Retinal pigment epithelial cell (primary cell): Measurements from ENCODE around the gene SSC4D.
A peak's percentile ranks its signal among the peaks of the same experiment; 100 is the strongest.

ENCODE experiments used
- DNase-seq: peaks from one replicate; pipeline ENCODE4 v3.0.0-alpha.2; 2010; ENCODE audit warnings: low read depth
- H3K4me3 ChIP-seq: 2 replicates; pipeline ENCODE4 v1.5.1; 2011; ENCODE audit warnings: mild to moderate bottlenecking, low read length, control low read depth, moderate library complexity
- CTCF ChIP-seq: conservative IDR thresholded peaks from 2 replicates; pipeline ENCODE4 v1.5.1; 2011; ENCODE audit warnings: low read depth, low read length, control low read depth, inconsistent platforms

Gene SSC4D

GRCh38 chr7:76359111-76359977 lies 50.2 kb downstream of the SSC4D start:
- H3K4me3 ChIP-seq = peak overlapping the region; percentile 64
- DNase-seq = peak; percentile 93
- TF ChIP-seq CTCF = peak; percentile 80

GRCh38 chr7:76358481-76359110 lies 50.9 kb downstream of the SSC4D start, which contains the start of gene YWHAG:
Gene YWHAG (minus strand): TSS chr7:76358991. CDS start chr7:76358808, 183 bp downstream.
- peak within 1 kb of the TSS; percentile 64 for H3K4me3 ChIP-seq
- TF ChIP-seq CTCF = no peak
- peak; percentile 38 for DNase-seq

- no peak for DNase-seq
- peak overlapping the region; percentile 64 for H3K4me3 ChIP-seq
- TF ChIP-seq CTCF = no peak
These were observed 51.5 kb downstream of the SSC4D start for GRCh38 chr7:76358011-76358480.

- no peak for DNase-seq
- H3K4me3 ChIP-seq = peak overlapping the region; percentile 64
- TF ChIP-seq CTCF = no peak
These were observed 52.0 kb downstream of the SSC4D start for GRCh38 chr7:76357475-76358010.

GRCh38 chr7:76356823-76357222 lies 52.7 kb downstream of the SSC4D start:
- no peak for DNase-seq
- peak overlapping the region; percentile 64 for H3K4me3 ChIP-seq
- peak; percentile 9 for TF ChIP-seq CTCF

- no peak for DNase-seq
- no peak overlapping the region for H3K4me3 ChIP-seq
- TF ChIP-seq CTCF = no peak
These were observed 53.4 kb downstream of the SSC4D start for GRCh38 chr7:76356115-76356514.
